K562 (cell line): ENCODE measurements around the gene PEAR1.

Experiments
- BCL6 ChIP-seq: fragments of 250-450 bp; sonication (Bioruptor Pico); IDR thresholded peaks from 2 replicates; pipeline ENCODE4 v1.4.0; 2020
- CEBPB ChIP-seq: fragments of 450-650 bp; IDR thresholded peaks from 2 replicates; pipeline ENCODE4 v1.6.1; 2016; ENCODE audit warnings: missing genetic modification characterization, missing compliant biosample characterization
- ELK1 ChIP-seq: sonication (generic); formaldehyde crosslinking; IDR thresholded peaks from 2 replicates; pipeline ENCODE4 v1.8.1; 2022; ENCODE audit warnings: missing genetic modification reagents
- EP300 ChIP-seq: IDR thresholded peaks from 2 replicates; pipeline ENCODE4 v1.6.1; 2012; ENCODE audit warnings: low read length, improper control_type of control experiment
- FOXP4 ChIP-seq: sonication (generic); formaldehyde crosslinking; IDR thresholded peaks from 2 replicates; pipeline ENCODE4 v1.8.0; 2022; ENCODE audit warnings: mild to moderate bottlenecking, missing genetic modification reagents, borderline replicate concordance
- MNT ChIP-seq, 2 experiments: fragments of 450-650 bp; conservative IDR thresholded peaks; 2 replicates each; pipeline ENCODE4 v1.6.1; 2017; ENCODE audit warnings: mild to moderate bottlenecking in 2 of 2, moderate library complexity in 2 of 2
- NFIC ChIP-seq: fragments of 450-650 bp; IDR thresholded peaks from 2 replicates; pipeline ENCODE4 v1.6.1; 2017; ENCODE audit warnings: mild to moderate bottlenecking, inconsistent platforms
- RNF2 ChIP-seq: sonication (generic); IDR thresholded peaks from 2 replicates; pipeline ENCODE4 v1.6.1; 2016
- ZNF512 ChIP-seq: IDR thresholded peaks from 2 replicates; pipeline ENCODE4 v1.6.1; 2016; ENCODE audit warnings: missing genetic modification characterization, missing compliant biosample characterization

GRCh38 chr1:156948708-156949107 is 55.2 kb downstream of the PEAR1 start:
- no peak for TF ChIP-seq EP300
- no peak for TF ChIP-seq CEBPB (tag)
- TF ChIP-seq MNT (conservative IDR thresholded peaks at IDR 0.05) = no peak
- no peak for TF ChIP-seq NFIC
- no peak for TF ChIP-seq BCL6 (CRISPR knock-in tag)
- TF ChIP-seq ZNF512 = no peak
- no peak for TF ChIP-seq RNF2
- TF ChIP-seq FOXP4 (CRISPR knock-in tag) = no peak
- no peak for TF ChIP-seq ELK1 (CRISPR knock-in tag)
